IMR-90 (cell line): Measurements from ENCODE around the gene TENM4. TPM values are rescaled to one million over a fixed set of nuclear protein-coding genes. Genes with fewer than 3 reads are reported as not detected.

Source experiments
- ATAC-seq: fragments of 200-7000 bp; cut with Tn5 transposase; 2 replicates; pipeline ENCODE4 v1.9.1; 2020; ENCODE audit warnings: low read depth, mild to moderate bottlenecking, moderate library complexity
- BruUV-seq: library from RNA; stranded (reverse); fragments of 400-500 nt; replicated peaks from 2 replicates; lab custom pipeline; 2021; lab: Mats Ljungman, UMichigan
- CTCF ChIA-PET: fragments of 300-600 bp; formaldehyde crosslinking; extraction: SDS; loops from one replicate; lab custom pipeline; 2021; ENCODE audit warnings: antibody characterized with exemption; lab: Yijun Ruan, JAX
- POLR2A ChIA-PET: fragments of 300-600 bp; sonication (Branson Sonifier 250); formaldehyde crosslinking; loops from one replicate; lab custom pipeline; 2022; ENCODE audit warnings: antibody characterized with exemption; ENCODE audit not compliant: unreplicated experiment; lab: Charles Lee
- DNase-seq: peaks from one replicate; pipeline ENCODE4 v3.0.0; 2013
- H2AFZ ChIP-seq: replicated peaks from 2 replicates; pipeline ENCODE3; 2013; ENCODE audit warnings: low read length, mild to moderate bottlenecking; ENCODE audit not compliant: poor library complexity
- H2AK5ac ChIP-seq: 2 replicates; pipeline ENCODE4 v1.6.1; 2013; ENCODE audit warnings: low read depth, low read length, inconsistent platforms
- H2AK9ac ChIP-seq: replicated peaks from 2 replicates; pipeline ENCODE3; 2013; ENCODE audit warnings: mild to moderate bottlenecking, low read depth, low read length, moderate library complexity; ENCODE audit not compliant: poor library complexity
- H2BK120ac ChIP-seq: 2 replicates; pipeline ENCODE4 v1.6.1; 2013; ENCODE audit warnings: low read depth, low read length, inconsistent platforms
- H2BK15ac ChIP-seq: 3 replicates; pipeline ENCODE4 v1.6.1; 2013; ENCODE audit warnings: low read depth, low read length, inconsistent platforms
- H2BK20ac ChIP-seq: 2 replicates; pipeline ENCODE4 v1.6.1; 2013; ENCODE audit warnings: low read depth, mild to moderate bottlenecking, inconsistent platforms, low read length, moderate library complexity
- H2BK5ac ChIP-seq: 2 replicates; pipeline ENCODE4 v1.6.1; 2013; ENCODE audit warnings: mild to moderate bottlenecking, low read depth, low read length, inconsistent platforms; ENCODE audit not compliant: poor library complexity, severe bottlenecking
- H3K14ac ChIP-seq: replicated peaks from 2 replicates; pipeline ENCODE4 v1.6.1; 2013; ENCODE audit warnings: low read depth, low read length, inconsistent platforms
- H3K18ac ChIP-seq: 2 replicates; pipeline ENCODE4 v1.6.1; 2013; ENCODE audit warnings: low read depth, low read length, control low read depth
- H3K23ac ChIP-seq: 2 replicates; pipeline ENCODE4 v1.6.1; 2013; ENCODE audit warnings: low read depth, low read length, inconsistent platforms
- H3K27ac ChIP-seq: 2 replicates; pipeline ENCODE4 v1.5.1; 2013; ENCODE audit warnings: mild to moderate bottlenecking, control low read depth, low read length; ENCODE audit not compliant: insufficient read depth
- H3K27me3 ChIP-seq: 2 replicates; pipeline ENCODE4 v1.6.1; 2013; ENCODE audit warnings: low read length; ENCODE audit not compliant: control insufficient read depth, insufficient read depth
- H3K36me3 ChIP-seq: 2 replicates; pipeline ENCODE4 v1.6.1; 2013; ENCODE audit warnings: low read length, mixed read lengths; ENCODE audit not compliant: control insufficient read depth, insufficient read depth
- H3K4ac ChIP-seq: 2 replicates; pipeline ENCODE4 v1.6.1; 2013; ENCODE audit warnings: low read depth, low read length, inconsistent platforms
- H3K4me1 ChIP-seq: 2 replicates; pipeline ENCODE4 v1.6.1; 2013; ENCODE audit warnings: low read length, mixed read lengths; ENCODE audit not compliant: control insufficient read depth, insufficient read depth
- H3K4me2 ChIP-seq: 2 replicates; pipeline ENCODE4 v1.6.1; 2013; ENCODE audit warnings: low read depth, mild to moderate bottlenecking, control low read depth, low read length, moderate library complexity
- H3K4me3 ChIP-seq: 2 replicates; pipeline ENCODE4 v1.5.1; 2013; ENCODE audit warnings: low read depth, mild to moderate bottlenecking, control low read depth, low read length, moderate library complexity; ENCODE audit not compliant: insufficient read depth
- H3K56ac ChIP-seq: 2 replicates; pipeline ENCODE4 v1.6.1; 2013; ENCODE audit warnings: low read length, inconsistent platforms; ENCODE audit not compliant: insufficient read depth; ENCODE audit errors: extremely low read depth
- H3K79me1 ChIP-seq, 2 experiments: 2 replicates each; pipeline ENCODE4 v1.6.1; 2013; ENCODE audit warnings: low read length in 2 of 2, inconsistent platforms in 1 of 2, low read depth in 1 of 2
- H3K9ac ChIP-seq: 2 replicates; pipeline ENCODE4 v1.6.1; 2013; ENCODE audit warnings: low read depth, low read length, control low read depth
- H3K9me1 ChIP-seq: 2 replicates; pipeline ENCODE4 v1.6.1; 2013; ENCODE audit warnings: low read length, inconsistent platforms; ENCODE audit not compliant: insufficient read depth
- H3K9me3 ChIP-seq: 2 replicates; pipeline ENCODE4 v1.6.1; 2013; ENCODE audit warnings: low read length; ENCODE audit not compliant: control insufficient read depth, insufficient read depth
- H4K20me1 ChIP-seq: 2 replicates; pipeline ENCODE4 v1.6.1; 2013; ENCODE audit warnings: low read length, inconsistent platforms; ENCODE audit not compliant: insufficient read depth
- H4K5ac ChIP-seq: 2 replicates; pipeline ENCODE4 v1.6.1; 2013; ENCODE audit warnings: mild to moderate bottlenecking, low read depth, low read length, control low read depth
- H4K8ac ChIP-seq, 2 experiments: 2 replicates each; pipeline ENCODE4 v1.6.1; 2013; ENCODE audit warnings: low read depth in 2 of 2, low read length in 2 of 2, control low read depth in 1 of 2, inconsistent platforms in 1 of 2
- H4K91ac ChIP-seq: 2 replicates; pipeline ENCODE4 v1.6.1; 2013; ENCODE audit warnings: low read depth, low read length, inconsistent platforms; ENCODE audit not compliant: insufficient read depth
- BHLHE40 ChIP-seq: fragments of 150-350 bp; IDR thresholded peaks from 2 replicates; pipeline ENCODE4 v1.6.1; 2016; ENCODE audit warnings: mild to moderate bottlenecking, low read depth, low read length
- CEBPB ChIP-seq: IDR thresholded peaks from 2 replicates; pipeline ENCODE4 v1.6.1; 2012; ENCODE audit warnings: low read depth, low read length, improper control_type of control experiment
- CHD1 ChIP-seq: IDR thresholded peaks from 2 replicates; pipeline ENCODE4 v1.6.1; 2012; ENCODE audit warnings: low read depth, low read length, improper control_type of control experiment
- CTCF ChIP-seq: conservative IDR thresholded peaks from 2 replicates; pipeline ENCODE4 v1.5.1; 2012; ENCODE audit warnings: mild to moderate bottlenecking, low read depth, low read length, improper control_type of control experiment
- FOS ChIP-seq: fragments of 150-350 bp; IDR thresholded peaks from 2 replicates; pipeline ENCODE4 v1.6.1; 2016; ENCODE audit warnings: low read depth, low read length
- MAFK ChIP-seq: IDR thresholded peaks from 2 replicates; pipeline ENCODE4 v1.6.1; 2012; ENCODE audit warnings: low read depth, low read length, improper control_type of control experiment
- MAZ ChIP-seq: IDR thresholded peaks from 2 replicates; pipeline ENCODE4 v1.6.1; 2012; ENCODE audit warnings: low read depth, mild to moderate bottlenecking, low read length, improper control_type of control experiment, moderate library complexity, borderline replicate concordance
- MXI1 ChIP-seq: IDR thresholded peaks from 2 replicates; pipeline ENCODE4 v1.6.1; 2012; ENCODE audit warnings: low read depth, mild to moderate bottlenecking, low read length, moderate library complexity, borderline replicate concordance
- NFE2L2 ChIP-seq: fragments of 150-350 bp; IDR thresholded peaks from 2 replicates; pipeline ENCODE4 v1.6.1; 2016; ENCODE audit warnings: low read depth, mild to moderate bottlenecking, low read length
- POLR2A ChIP-seq: IDR thresholded peaks from 2 replicates; pipeline ENCODE4 v1.6.1; 2012; ENCODE audit warnings: mild to moderate bottlenecking, low read depth, low read length
- RAD21 ChIP-seq: IDR thresholded peaks from 2 replicates; pipeline ENCODE4 v1.6.1; 2012; ENCODE audit warnings: low read length, improper control_type of control experiment
- RCOR1 ChIP-seq: IDR thresholded peaks from 2 replicates; pipeline ENCODE4 v1.6.1; 2012; ENCODE audit warnings: mild to moderate bottlenecking, low read length, improper control_type of control experiment; ENCODE audit not compliant: insufficient replicate concordance
- RFX5 ChIP-seq: IDR thresholded peaks from 2 replicates; pipeline ENCODE4 v1.8.0; 2012; ENCODE audit warnings: low read depth, mild to moderate bottlenecking, low read length, moderate library complexity
- SMC3 ChIP-seq: fragments of 150-350 bp; IDR thresholded peaks from 2 replicates; pipeline ENCODE4 v1.6.1; 2016; ENCODE audit warnings: low read depth, mild to moderate bottlenecking, antibody characterized with exemption, low read length, moderate library complexity
- USF2 ChIP-seq: fragments of 150-350 bp; IDR thresholded peaks from 2 replicates; pipeline ENCODE4 v1.6.1; 2017; ENCODE audit warnings: mild to moderate bottlenecking, antibody characterized with exemption, low read length, low read depth
- WGBS, 2 experiments: methylation state at CpG; one replicate each; pipeline versions ENCODE4 v1.1.5 to v1.1.7; 2013; ENCODE audit warnings: missing lambda C conversion rate in 2 of 2; ENCODE audit not compliant: insufficient read length in 1 of 2; ENCODE audit errors: extremely low coverage in 2 of 2; 5-methylcytosine and 5-hydroxymethylcytosine counted together
- dilution Hi-C: fragments of 300-500 bp; cut with HindIII; formaldehyde crosslinking; loops from one replicate; pipeline ENCODE4 v1.14.3; 2018; ENCODE audit warnings: low sequenced_read_pairs; ENCODE audit not compliant: unreplicated experiment
- in situ Hi-C: fragments of 300-500 bp; cut with MboI; formaldehyde crosslinking; loops from 3 replicates; pipeline ENCODE4 v1.14.3; 2019; ENCODE audit warnings: low sequenced_read_pairs, inconsistent platforms, mixed read lengths
- intact Hi-C: fragments of 100-400 bp; cut with micrococcal nuclease; formaldehyde crosslinking; loops from 2 replicates; pipeline ENCODE4 v1.10.0; 2022
- polyA plus RNA-seq, 3 experiments: library from polyadenylated mRNA; depleted of rRNA; stranded (reverse); fragments of >200 nt; gene quantifications; 2 replicates each; pipeline ENCODE4 v1.2.3, GENCODE V29; 2012; ENCODE audit warnings: low replicate concordance in 1 of 3
- total RNA-seq: library from RNA; depleted of rRNA; stranded (reverse); fragments of >200 nt; gene quantifications from 2 replicates; pipeline ENCODE4 v1.2.3, GENCODE V29; 2012
- TF ChIP-seq, protein P1 (sequence below): fragments of 150-350 bp; IDR thresholded peaks from 2 replicates; pipeline ENCODE4 v1.6.1; 2016; ENCODE audit warnings: low read depth, mild to moderate bottlenecking, low read length, moderate library complexity, borderline replicate concordance

Gene TENM4
- total and polyA plus RNA-seq, 2 of the 4 experiments (the other 2 are of a cell fraction): 7.4 to 9.0 TPM

GRCh38 chr11:78853521-78853920 is 587.3 kb downstream of the TENM4 start:
- Histone ChIP-seq H2AFZ (no peak overlapping the region), H3K4ac (no peak overlapping the region), H2BK15ac (no peak overlapping the region), H3K14ac (no peak overlapping the region), H3K9me3 (no peaks in the 10 kb centered on the region), H3K4me3 (no peak overlapping the region), H2AK9ac (no peak overlapping the region), H3K4me1 (peaks cover 10% of the 10 kb centered on the region; the same call in 1 of the 2 replicates), H3K79me1 (no peaks in the 10 kb centered on the region), H4K91ac (no peak overlapping the region), H3K56ac (no peak overlapping the region), H3K27ac (no peak overlapping the region), H3K27me3 (no peaks in the 10 kb centered on the region), H3K23ac (no peak overlapping the region), H2BK5ac (no peak overlapping the region), H2BK20ac (no peak overlapping the region), H3K36me3 (peaks cover 5% of the 10 kb centered on the region; the same call in 1 of the 2 replicates), H3K18ac (no peak overlapping the region), H3K9ac (no peak overlapping the region), H4K8ac (no peak overlapping the region), H3K4me2 (no peak overlapping the region), H2BK120ac (no peak overlapping the region), H3K9me1 (peaks cover 3% of the 10 kb centered on the region; the same call in 1 of the 2 replicates), H2AK5ac (no peak overlapping the region), H4K5ac (no peak overlapping the region), H4K20me1 (no peaks in the 10 kb centered on the region)
- no peak for ATAC-seq
- no peak for TF ChIP-seq SMC3
- TF ChIP-seq RCOR1: no peak
- no peak for TF ChIP-seq NFE2L2
- TF ChIP-seq RAD21: no peak
- no peak for TF ChIP-seq MAZ
- TF ChIP-seq CHD1: no peak
- TF ChIP-seq BHLHE40: no peak
- TF ChIP-seq FOS: no peak
- no peak for TF ChIP-seq USF2
- TF ChIP-seq MAFK: no peak
- no peak for TF ChIP-seq POLR2A
- no peak for TF ChIP-seq MXI1
- TF ChIP-seq, protein P1, sequence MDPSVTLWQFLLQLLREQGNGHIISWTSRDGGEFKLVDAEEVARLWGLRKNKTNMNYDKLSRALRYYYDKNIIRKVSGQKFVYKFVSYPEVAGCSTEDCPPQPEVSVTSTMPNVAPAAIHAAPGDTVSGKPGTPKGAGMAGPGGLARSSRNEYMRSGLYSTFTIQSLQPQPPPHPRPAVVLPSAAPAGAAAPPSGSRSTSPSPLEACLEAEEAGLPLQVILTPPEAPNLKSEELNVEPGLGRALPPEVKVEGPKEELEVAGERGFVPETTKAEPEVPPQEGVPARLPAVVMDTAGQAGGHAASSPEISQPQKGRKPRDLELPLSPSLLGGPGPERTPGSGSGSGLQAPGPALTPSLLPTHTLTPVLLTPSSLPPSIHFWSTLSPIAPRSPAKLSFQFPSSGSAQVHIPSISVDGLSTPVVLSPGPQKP: no peak
- TF ChIP-seq CTCF: no peak
- TF ChIP-seq CEBPB: no peak
- no peak for TF ChIP-seq RFX5
- dilution Hi-C loops (no loop called here), intact Hi-C loops (no loop called here), in situ Hi-C loops (no loop called here)
- no peak for DNase-seq
- BruUV-seq: no TSS peak
- no CpG with 5 or more reads among the region's 3 CpGs for WGBS, 2 experiments
- ChIA-PET CTCF (no interaction called here), POLR2A (no interaction called here)
